Loucy (cell line): ENCODE data around the gene RPL11.

Experiments used
- EZH2phosphoT487 ChIP-seq: fragments of 200-600 bp; IDR thresholded peaks from 2 replicates; pipeline ENCODE4 v1.6.1; 2018; ENCODE audit warnings: antibody characterized with exemption, mild to moderate bottlenecking, moderate library complexity, borderline replicate concordance
- TF ChIP-seq, protein P1 (sequence below): fragments of 200-600 bp; sonication (generic); conservative IDR thresholded peaks from 2 replicates; pipeline ENCODE4 v1.5.1; 2014; ENCODE audit warnings: mild to moderate bottlenecking, antibody characterized with exemption, low read length

DNA sequence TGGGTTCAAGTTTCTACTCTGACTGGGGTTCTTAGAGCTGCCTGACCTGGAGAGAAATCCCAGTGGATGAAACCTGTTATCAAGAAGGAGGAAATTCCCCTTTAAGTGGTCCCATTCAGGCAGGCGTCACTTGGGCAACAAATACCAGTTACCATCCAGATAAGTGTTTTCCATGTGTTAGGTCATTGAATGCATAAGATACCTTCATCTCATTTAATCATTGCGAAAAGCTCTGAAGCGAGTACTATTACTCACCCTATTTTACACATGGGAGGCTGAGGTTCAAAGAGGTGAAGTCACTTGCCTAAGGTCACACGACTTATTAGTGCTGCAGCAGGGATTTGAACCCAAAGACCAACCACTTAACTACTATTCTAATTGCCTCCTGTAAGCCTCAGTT, 45.5 kb upstream of the RPL11 start:
- TF ChIP-seq, protein P1, sequence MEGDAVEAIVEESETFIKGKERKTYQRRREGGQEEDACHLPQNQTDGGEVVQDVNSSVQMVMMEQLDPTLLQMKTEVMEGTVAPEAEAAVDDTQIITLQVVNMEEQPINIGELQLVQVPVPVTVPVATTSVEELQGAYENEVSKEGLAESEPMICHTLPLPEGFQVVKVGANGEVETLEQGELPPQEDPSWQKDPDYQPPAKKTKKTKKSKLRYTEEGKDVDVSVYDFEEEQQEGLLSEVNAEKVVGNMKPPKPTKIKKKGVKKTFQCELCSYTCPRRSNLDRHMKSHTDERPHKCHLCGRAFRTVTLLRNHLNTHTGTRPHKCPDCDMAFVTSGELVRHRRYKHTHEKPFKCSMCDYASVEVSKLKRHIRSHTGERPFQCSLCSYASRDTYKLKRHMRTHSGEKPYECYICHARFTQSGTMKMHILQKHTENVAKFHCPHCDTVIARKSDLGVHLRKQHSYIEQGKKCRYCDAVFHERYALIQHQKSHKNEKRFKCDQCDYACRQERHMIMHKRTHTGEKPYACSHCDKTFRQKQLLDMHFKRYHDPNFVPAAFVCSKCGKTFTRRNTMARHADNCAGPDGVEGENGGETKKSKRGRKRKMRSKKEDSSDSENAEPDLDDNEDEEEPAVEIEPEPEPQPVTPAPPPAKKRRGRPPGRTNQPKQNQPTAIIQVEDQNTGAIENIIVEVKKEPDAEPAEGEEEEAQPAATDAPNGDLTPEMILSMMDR, result no peak
- TF ChIP-seq EZH2phosphoT487, result no peak
